HG02852 (cell line): ENCODE measurements around the gene TTC29.
"Not testable (repeated sequence)": the region's sequence is repeated elsewhere in the genome, so short reads cannot be mapped to it uniquely, and the experiment has no call there.

Experiments
- ATAC-seq: cut with Tn5 transposase; IDR thresholded peaks from one replicate; pipeline ENCODE4 v1.9.1; 2021; ENCODE audit warnings: mild to moderate bottlenecking, moderate library complexity; ENCODE audit not compliant: unreplicated experiment

Gene TTC29

DNA sequence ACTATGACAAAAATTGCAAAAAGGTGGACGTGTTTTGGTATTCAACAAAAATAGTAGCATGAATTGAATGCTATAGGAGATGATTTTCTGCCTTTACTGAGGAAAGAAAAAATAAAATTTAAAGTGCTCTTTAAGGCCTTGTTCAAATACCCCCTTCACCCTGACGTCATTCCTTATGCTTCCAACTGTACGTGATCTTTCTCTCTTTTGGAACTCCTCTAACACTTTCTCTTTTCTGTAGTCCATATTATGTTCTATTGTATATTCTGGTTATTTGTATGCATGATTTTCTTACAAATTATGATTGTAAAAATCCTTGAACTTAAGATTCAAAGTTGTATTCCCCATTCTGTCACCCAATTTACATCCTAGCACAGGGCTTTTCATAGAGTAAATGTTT is 206.5 kb downstream of the TTC29 start:
- no peak for ATAC-seq

DNA sequence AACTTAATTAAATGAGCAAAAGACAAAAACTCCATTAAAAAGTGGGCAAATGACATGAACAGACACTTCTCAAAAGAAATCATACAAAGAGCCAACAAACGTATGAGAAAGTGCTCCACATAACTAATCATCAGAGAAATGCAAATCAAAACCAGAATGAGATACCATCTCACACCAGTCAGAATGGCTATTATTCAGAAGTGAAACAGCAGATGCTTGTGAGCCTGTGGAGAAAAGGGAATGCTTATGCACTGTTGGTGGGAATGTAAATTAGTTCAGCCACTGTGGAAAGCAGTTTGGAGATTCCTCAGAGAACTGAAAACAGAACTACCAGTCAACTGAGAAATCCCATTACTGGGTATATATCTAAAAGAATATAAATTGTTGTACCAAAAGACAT is 222.1 kb downstream of the TTC29 start:
- ATAC-seq: not testable (repeated sequence)

DNA sequence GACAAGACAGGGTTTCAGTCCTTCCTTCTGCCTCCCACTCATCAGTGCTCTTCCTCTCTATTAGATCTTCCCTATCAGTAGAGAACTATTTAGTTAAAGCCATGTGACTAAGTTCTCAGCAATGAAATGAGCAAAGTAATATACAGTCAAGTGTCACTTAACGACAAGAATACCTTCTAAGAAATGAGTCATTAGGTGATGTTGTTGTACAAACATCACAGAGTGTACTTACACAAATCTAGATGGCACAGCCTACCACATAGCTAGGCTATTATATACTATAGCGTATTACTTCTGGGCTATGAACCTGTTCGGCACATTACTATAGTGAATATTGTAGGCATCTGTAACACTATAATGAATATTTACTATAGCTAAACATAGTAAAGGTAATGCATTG is 235.7 kb downstream of the TTC29 start:
- ATAC-seq: no peak

DNA sequence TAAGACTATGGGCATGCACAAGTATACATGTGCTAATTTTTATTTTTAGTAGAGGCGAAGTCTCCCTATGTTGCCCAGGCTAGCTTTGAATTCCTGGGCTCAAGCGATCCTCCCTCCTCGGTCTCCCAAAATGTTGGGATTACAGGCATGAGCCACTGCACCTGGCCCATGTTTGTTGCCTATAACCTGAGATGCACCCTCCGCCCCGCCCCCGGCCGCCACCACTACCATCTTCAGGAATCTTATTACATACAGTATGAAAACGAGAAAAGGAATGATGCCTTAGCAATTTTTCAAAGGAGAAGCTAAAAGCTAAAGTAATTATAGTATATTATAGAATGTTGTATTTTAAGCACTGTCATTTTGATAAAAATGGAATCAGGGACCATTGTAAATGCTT is 245.8 kb downstream of the TTC29 start:
- ATAC-seq: no peak

DNA sequence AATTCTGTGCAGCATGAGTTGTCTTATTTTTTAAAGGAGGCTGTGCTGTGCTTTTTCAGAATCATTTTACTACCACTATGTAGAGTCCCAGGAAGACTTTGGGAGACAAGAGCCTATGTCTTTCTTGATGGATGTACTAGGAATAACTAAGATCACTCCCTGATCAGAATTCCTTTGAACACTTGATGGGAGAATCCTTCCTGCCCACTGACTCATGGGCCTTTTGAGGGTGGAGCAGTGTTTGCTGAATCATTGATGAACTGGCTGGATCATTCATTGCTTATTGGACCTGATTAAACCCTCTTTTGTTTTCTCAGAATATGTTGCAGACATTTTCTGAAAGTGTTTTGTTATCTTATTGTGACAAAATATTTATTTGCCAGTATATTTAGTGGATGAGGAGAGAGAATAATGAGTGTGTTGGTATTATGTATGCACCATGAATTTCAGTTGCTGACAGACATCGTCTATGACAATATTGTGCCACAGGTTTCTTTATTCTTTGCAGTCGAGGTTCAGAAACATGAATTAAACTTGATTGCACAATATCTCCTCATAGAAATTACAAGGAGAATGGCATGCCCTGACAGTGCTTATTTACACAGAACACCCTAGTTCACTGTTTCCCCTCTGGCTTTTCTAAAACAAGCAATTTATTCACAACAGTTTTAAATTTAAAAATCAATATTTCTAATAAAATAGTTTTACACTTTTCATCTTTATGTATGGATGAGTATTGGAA is 270.7 kb downstream of the TTC29 start:
- ATAC-seq: no peak

DNA sequence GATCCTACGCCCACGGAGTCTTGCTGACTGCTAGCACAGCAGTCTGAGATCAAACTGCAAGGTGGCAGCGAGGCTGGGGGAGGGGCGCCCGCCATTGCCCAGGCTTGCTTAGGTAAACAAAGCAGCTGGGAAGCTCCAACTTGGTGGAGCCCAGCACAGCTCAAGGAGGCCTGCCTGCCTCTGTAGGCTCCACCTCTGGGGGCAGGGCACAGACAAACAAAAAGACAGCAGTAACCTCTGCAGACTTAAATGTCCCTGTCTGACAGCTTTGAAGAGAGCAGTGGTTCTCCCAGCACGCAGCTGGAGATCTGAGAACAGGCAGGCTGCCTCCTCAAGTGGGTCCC is 281.7 kb downstream of the TTC29 start:
- ATAC-seq: not testable (repeated sequence)

DNA sequence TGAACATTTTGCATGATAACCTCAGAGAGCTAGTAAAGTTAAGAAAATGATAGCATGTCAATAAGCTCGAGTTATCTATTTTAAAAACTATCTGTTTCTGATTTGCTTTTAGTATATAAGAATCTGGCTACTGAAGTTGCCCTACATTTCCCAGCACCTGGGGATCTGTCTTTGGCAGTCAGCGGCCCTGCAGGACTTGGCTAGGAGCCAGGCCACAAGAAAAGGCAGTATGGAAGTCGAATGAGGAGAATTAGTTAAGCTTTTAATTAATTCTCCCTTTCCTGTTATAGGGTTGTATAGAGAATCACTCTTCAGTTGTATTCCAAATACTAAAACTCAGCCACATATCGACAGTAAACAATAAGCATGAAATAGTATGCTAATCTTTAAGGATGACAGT is 284.3 kb downstream of the TTC29 start:
- ATAC-seq: no peak
